Adrenal gland (tissue), 12 donors: ENCODE data around the gene HLF. TPM values are rescaled to one million over a fixed set of nuclear protein-coding genes. Genes with fewer than 3 reads are reported as not detected.

Experiments
- DNase-seq, 7 donors: peaks; one replicate each; pipeline ENCODE4 v3.0.0-alpha.2; 2019 to 2020
- H3K27ac ChIP-seq, 5 donors: fragments of 200-600 bp; sonication (generic) in 4 of 5; 1 replicate in 3 of 5; 2 replicates in 2 of 5; pipeline versions ENCODE4 v1.5.1 to v1.8.0; 2016 to 2020; ENCODE audit warnings: mild to moderate bottlenecking in 1 of 5
- H3K27me3 ChIP-seq: fragments of 200-600 bp; 2 replicates; pipeline ENCODE4 v1.8.0; 2021
- H3K36me3 ChIP-seq, 2 donors: fragments of 200-600 bp; replicated peaks in 1 of 2; 1 replicate in 1 of 2; 2 replicates in 1 of 2; pipeline versions ENCODE4 v1.5.1 to v1.8.0; 2018 to 2022
- H3K4me1 ChIP-seq, 2 donors: fragments of 200-600 bp; replicated peaks in 1 of 2; 1 replicate in 1 of 2; 2 replicates in 1 of 2; pipeline versions ENCODE4 v1.5.1 to v1.8.0; 2018 to 2021
- H3K4me3 ChIP-seq, 4 donors: fragments of 200-600 bp; sonication (generic) in 3 of 4; one replicate each; pipeline ENCODE4 v1.5.1; 2016 to 2018
- H3K9me3 ChIP-seq, 3 donors: fragments of 200-600 bp; sonication (generic) in 1 of 3; replicated peaks in 1 of 3; 1 replicate in 2 of 3; 2 replicates in 1 of 3; pipeline versions ENCODE4 v1.5.1 to v1.8.0; 2016 to 2021
- POLR2A ChIP-seq, 2 donors: fragments of 450-650 bp; IDR thresholded peaks; one replicate each; pipeline ENCODE4 v1.6.1; 2017; ENCODE audit warnings: antibody characterized with exemption in 2 of 2, mild to moderate bottlenecking in 2 of 2, moderate library complexity in 1 of 2
- WGBS, 4 donors: extraction: QIAGEN DNeasy Blood & Tissue Kit in 2 of 4; methylation state at CpG; one replicate each; pipeline versions ENCODE4 v1.1.5 to v1.1.7; 2013 to 2017; 5-methylcytosine and 5-hydroxymethylcytosine counted together
- intact Hi-C, 2 donors: fragments of 100-400 bp; cut with DNase I; formaldehyde crosslinking; loops; one replicate each; pipeline versions ENCODE4 v1.14.1 to v1.15.0; 2022 to 2023
- polyA plus RNA-seq, 3 donors: library from polyadenylated mRNA; stranded (reverse); fragments of 200-250 nt in 2 of 3; fragments of 350-450 nt in 1 of 3; fragmentation: Illumina TruSeq in 1 of 3; extraction: RNeasy Lipid Tissue Mini Kit (QIAGEN cat#74804) in 1 of 3; gene quantifications; one replicate each; pipeline ENCODE4 v1.2.3, GENCODE V29; 2013 to 2014
- total RNA-seq, 9 donors: library from RNA; depleted of rRNA in 4 of 9; stranded (reverse); fragments of >200 nt in 4 of 9; fragments of 120-200 nt in 1 of 9; fragmentation: NEBNext Ultra II Directional in 1 of 9; extraction: Animal tissue kit (Norgen Biotek cat#: 25700) in 1 of 9; gene quantifications; one replicate each; pipeline versions ENCODE4 v1.1.0 to v1.2.4, GENCODE V29; 2013 to 2023
- TF ChIP-seq, protein P1 (sequence below), 6 experiments: fragments of 450-650 bp in 4 of 6; fragments of 200-600 bp in 2 of 6; sonication (generic) in 1 of 6; IDR thresholded peaks; 1 replicate in 5 of 6; 2 replicates in 1 of 6; pipeline versions ENCODE4 v1.5.1 to v1.8.0; 2016 to 2021; ENCODE audit warnings: antibody characterized with exemption in 6 of 6, mild to moderate bottlenecking in 2 of 6, moderate library complexity in 1 of 6
- donor health status: healthy with polysubstance abuse.
- donor health status: Bipolar disorder and iron deficiency.
- donor health status: DM: yes; HTN: yes; CAD: no.
- donor health status: DM: no; HTN: no; CAD: no.
- donor health status: DM: no; HTN: no; CAD: no.
- donor health status: DM: yes; HTN: yes; CAD: no.

Gene HLF
- total and polyA plus RNA-seq, 12 donors, result 1.3 to 74.3 (median 27.0) TPM

DNA sequence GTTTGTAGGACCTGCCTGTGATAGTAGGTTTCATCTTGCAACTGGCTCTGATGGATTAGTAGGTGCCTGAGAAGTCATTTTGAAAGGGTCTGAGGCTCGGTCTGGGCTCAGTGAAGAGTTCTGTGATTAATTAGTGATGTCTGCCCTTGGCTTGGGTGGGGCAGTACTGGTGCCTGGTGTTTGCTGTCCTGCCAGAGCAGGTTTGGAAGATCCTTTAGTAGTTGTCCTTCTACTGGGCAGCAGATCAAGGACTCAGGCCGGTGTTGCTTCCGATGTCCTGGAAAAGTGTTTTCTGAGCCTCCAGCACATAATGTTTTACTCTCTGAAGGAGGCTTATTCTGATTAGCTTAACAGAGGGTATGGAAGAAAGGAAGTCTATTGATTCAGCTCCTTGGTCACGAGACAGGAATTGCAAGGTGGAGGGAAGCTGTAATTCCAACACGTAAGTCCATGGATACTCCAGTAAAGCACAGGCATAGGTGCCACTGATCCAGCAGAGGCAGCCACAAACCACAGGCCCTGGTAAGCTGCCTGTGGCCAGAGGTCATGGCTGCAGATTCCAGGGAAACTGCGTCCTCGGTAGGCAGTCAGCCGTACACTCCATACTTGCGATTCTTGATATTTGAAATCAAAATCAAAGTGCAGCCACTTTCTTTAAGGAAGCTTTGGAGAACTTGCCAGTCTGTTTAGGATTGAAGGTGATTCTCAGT lies 18.7 kb downstream of the HLF start:
- WGBS, 4 donors, result 49 to 56% (median 54%) methylated on average over 6 to 9 of the region's 9 CpGs

DNA sequence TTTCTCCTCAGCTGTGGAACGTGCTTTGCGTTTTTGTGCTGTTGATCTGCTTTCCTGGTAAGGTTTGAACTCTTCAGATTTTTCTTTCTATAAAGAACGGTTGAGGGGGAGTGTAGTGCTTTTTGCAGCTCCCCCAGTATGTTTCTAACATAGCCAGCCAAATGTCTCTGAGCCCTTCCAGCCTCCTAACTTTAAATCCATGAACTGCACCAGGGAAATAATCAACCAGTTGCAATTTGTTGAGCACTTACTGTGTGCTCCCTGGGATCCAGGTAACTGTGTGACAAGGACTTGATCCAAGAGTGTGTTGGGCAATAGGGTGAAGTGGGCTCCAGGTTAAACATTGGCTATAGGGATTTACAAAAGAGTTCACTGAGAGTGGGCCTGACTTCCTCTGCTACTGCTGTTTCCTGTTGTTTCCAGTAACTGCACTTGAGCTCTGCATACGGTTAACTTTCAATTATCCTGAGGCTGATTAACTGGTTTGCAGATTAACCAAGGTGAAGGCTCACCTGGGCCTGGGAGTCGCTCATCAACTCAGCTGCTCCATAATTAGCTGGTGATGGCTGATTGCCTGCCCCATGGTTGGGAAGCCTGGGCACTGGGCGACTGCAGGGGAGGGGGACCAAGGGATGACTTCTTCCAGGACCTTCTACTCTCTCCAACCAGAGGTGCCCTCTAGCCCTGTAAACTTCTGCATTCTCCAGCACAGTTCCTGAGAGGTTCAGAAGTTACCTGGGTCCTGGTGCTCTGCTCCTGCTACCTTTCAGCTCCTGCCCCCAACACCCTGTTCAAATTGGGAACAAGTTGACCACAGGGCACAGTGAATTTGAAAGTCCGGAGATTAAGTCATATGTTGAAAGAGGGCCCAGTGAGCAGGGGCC lies 19.5 kb downstream of the HLF start:
- no peak overlapping the region for H3K4me3 ChIP-seq
- H3K4me1 ChIP-seq, result peaks cover 41 to 66% of the 10 kb centered on the region in 2 donors

More for the DNA sequence above, 18.7 kb downstream of the HLF start:
- no peak overlapping the region for H3K4me3 ChIP-seq
- TF ChIP-seq, protein P1, sequence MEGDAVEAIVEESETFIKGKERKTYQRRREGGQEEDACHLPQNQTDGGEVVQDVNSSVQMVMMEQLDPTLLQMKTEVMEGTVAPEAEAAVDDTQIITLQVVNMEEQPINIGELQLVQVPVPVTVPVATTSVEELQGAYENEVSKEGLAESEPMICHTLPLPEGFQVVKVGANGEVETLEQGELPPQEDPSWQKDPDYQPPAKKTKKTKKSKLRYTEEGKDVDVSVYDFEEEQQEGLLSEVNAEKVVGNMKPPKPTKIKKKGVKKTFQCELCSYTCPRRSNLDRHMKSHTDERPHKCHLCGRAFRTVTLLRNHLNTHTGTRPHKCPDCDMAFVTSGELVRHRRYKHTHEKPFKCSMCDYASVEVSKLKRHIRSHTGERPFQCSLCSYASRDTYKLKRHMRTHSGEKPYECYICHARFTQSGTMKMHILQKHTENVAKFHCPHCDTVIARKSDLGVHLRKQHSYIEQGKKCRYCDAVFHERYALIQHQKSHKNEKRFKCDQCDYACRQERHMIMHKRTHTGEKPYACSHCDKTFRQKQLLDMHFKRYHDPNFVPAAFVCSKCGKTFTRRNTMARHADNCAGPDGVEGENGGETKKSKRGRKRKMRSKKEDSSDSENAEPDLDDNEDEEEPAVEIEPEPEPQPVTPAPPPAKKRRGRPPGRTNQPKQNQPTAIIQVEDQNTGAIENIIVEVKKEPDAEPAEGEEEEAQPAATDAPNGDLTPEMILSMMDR (IDR thresholded peaks at IDR 0.05), result no peak
- TF ChIP-seq POLR2A (IDR thresholded peaks at IDR 0.05), result no peak
- H3K27ac ChIP-seq, result peak overlapping the region in 3 of 5 donors; percentile 78 to 89 (median 80)
- peak in 4 of 7 donors; percentile 27 to 60 (median 37) for DNase-seq
- no peaks in the 10 kb centered on the region for H3K36me3 ChIP-seq
- H3K4me1 ChIP-seq, result peaks cover 41 to 75% of the 10 kb centered on the region in 2 donors
- no peaks in the 10 kb centered on the region for H3K27me3 ChIP-seq
- H3K9me3 ChIP-seq, result no peaks in the 10 kb centered on the region
- intact Hi-C loops, result no loop called here

DNA sequence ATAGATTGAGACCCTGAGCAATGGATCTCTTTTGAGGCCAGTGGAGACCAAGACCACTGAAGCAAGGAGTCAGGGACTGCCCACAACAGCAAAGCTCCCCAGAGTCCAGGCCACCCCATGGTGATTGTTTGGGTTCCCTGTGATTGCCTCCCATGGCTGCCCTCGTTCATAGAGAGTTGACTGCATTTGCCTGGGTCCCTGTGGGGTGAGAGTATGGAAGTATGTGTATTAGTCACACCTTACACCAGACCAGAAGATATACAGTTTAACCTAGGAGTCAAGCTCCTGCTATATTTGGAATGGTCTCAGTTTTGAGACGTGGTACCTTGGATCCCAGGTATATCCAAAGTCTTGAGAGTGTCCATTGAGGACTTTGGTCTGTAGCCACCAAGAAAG lies 20.2 kb downstream of the HLF start:
- peak overlapping the region; percentile 72 to 89 (median 78) for H3K27ac ChIP-seq
- TF ChIP-seq, protein P1 (IDR thresholded peaks at IDR 0.05), result no peak
- no peak for TF ChIP-seq POLR2A (IDR thresholded peaks at IDR 0.05)
- no peaks in the 10 kb centered on the region for H3K27me3 ChIP-seq
- H3K4me3 ChIP-seq, result no peak overlapping the region
- WGBS, 4 donors, result 65 to 79% (median 71%) methylated on average over 2 of the region's 2 CpGs
- H3K4me1 ChIP-seq, result peaks cover 41 to 65% of the 10 kb centered on the region in 2 donors
- no peak for DNase-seq
- intact Hi-C loops, result no loop called here
- no peaks in the 10 kb centered on the region for H3K36me3 ChIP-seq
- H3K9me3 ChIP-seq, result no peaks in the 10 kb centered on the region

More for the DNA sequence above, 19.5 kb downstream of the HLF start:
- Histone ChIP-seq H3K27me3 (no peaks in the 10 kb centered on the region), H3K9me3 (no peaks in the 10 kb centered on the region), H3K27ac (peak overlapping the region; percentile 72 to 89 (median 78)), H3K36me3 (no peaks in the 10 kb centered on the region)
- TF ChIP-seq, protein P1 (IDR thresholded peaks at IDR 0.05), result no peak
- TF ChIP-seq POLR2A (IDR thresholded peaks at IDR 0.05), result no peak
- WGBS, 4 donors, result 80 to 92% (median 82%) methylated on average over 7 of the region's 7 CpGs
- intact Hi-C loops, result no loop called here
- no peak for DNase-seq
